ENCODE results near the gene ATXN1.
"Not testable (repeated sequence)": the region's sequence is repeated elsewhere in the genome, so short reads cannot be mapped to it uniquely, and the experiment has no call there.

Gene ATXN1

GRCh38 chr6:16718356-16718755, 42.9 kb downstream of the ATXN1 start:
- DNase-seq: no peak

GRCh38 chr6:16717275-16717942, 43.9 kb downstream of the ATXN1 start:
- DNase-seq: no peak

DNA sequence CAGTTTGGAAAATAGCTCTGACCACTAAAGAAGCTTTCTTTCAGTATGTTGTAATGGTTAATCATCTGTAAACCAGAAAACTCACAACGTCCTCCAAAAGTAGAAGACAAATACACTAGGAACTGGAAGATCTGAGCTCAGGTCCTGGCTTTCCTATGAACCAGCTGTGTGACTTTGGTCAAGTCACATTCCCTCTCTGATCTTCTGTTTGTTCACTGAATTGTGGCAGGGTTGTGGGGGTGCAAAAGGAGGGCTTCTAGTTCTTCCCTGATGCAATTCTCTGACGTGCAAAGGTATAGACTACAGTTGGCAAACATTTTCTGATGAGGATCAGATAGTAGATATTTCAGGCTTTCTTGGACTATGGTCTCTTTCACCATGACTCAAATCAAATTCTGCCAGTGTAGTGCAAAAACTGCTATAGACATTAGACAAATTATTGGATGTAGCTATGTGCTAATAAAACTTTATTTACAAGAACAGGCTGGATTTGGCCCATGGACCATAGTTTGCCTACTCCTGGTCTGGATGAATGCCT, 44.9 kb downstream of the ATXN1 start:
- no peak for DNase-seq

- no peak for DNase-seq
These were observed 47.7 kb downstream of the ATXN1 start for GRCh38 chr6:16713597-16713996.

GRCh38 chr6:16712931-16713484, 48.3 kb downstream of the ATXN1 start:
- no peak for DNase-seq

- no peak for DNase-seq
These were observed 48.9 kb downstream of the ATXN1 start for GRCh38 chr6:16712255-16712930.

GRCh38 chr6:16711546-16712254, 49.6 kb downstream of the ATXN1 start:
- DNase-seq: no peak

DNA sequence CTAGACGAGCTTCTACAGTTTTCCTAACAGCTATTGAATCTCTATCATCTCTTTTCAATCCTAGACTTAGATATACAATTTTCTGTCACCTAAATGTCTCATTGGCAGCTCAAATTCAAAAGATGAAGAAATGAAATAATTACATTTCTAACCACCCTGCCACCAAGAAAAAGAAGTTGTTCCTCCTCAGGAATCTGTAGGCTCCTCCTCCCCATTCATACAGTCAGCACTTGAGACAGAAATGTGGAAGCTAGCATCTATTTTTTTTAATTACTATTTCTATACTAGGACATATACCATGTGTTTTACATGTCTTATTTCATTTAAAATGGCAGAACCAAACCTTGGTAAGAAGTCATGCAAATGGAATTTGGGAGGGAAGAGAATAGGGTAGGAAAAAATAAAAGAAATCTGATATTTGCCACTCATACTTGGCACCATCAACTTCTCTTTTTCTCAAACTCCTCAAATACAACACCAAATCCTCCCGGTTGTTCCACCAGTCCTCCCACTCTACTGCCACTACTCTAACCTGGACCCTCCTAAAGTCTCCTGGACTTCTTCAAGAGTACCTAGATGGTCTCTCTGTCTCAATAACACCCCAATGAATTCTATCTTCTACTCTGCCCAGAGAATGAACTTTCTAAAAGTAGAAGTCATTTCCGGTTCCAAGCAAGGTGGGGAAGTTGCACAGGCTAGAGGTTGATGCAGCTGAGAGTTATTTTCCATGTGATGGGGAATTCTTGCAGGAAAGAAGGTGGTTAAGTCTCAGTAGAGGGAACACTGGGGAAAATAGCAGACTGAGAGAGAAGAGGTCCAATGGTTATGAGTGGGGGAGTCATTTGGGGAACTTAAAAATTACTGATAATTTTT, 54.1 kb downstream of the ATXN1 start:
- no peak for DNase-seq

- DNase-seq: not testable (repeated sequence)
These were observed 54.8 kb downstream of the ATXN1 start for GRCh38 chr6:16706491-16706890.

- no peak for DNase-seq
These were observed 55.2 kb downstream of the ATXN1 start for GRCh38 chr6:16706029-16706428.

DNA sequence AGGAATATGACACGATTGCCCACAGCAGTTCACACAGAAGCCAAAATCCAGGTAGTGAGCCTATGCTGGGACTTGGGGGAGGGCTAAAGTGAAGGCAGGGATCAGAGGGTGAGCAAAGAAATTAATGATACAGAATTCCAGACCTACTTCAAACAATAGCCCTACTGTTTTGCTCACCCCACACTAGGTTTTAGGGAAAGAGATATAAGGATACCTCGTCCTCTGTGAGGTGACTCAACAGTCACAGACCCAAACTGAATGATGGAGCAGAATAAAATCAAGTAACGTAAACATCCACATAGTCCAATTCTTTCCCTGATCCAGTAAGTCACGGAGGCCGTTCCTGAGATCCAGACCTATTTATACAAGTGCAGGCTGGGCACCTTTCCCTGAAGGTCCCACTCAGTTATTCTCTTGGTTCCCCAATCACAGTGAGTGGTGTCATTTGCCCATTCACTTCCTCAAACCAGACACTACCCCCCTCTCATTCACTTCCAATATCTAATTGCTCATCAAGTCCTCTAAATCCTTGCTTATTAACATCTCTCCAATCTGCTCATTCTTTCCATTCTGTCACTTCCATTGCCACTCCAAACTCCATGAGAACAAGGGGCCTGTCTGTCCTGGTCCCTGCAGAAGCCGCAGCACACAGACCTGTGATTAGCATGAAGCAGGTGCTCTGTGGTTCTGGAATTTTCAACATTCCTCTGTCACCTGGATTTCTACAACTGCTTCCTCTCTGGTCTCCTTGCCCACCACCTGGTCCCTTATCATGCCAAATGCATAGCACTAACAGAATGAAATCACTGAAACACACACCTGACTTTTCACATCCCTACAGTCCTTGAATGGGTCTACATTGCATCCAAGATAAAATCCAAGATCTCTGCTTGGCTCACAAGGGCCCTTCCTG, 55.9 kb downstream of the ATXN1 start:
- DNase-seq: no peak

- peak; percentile 73 for DNase-seq
These were observed 56.7 kb downstream of the ATXN1 start for GRCh38 chr6:16704401-16705045.

DNA sequence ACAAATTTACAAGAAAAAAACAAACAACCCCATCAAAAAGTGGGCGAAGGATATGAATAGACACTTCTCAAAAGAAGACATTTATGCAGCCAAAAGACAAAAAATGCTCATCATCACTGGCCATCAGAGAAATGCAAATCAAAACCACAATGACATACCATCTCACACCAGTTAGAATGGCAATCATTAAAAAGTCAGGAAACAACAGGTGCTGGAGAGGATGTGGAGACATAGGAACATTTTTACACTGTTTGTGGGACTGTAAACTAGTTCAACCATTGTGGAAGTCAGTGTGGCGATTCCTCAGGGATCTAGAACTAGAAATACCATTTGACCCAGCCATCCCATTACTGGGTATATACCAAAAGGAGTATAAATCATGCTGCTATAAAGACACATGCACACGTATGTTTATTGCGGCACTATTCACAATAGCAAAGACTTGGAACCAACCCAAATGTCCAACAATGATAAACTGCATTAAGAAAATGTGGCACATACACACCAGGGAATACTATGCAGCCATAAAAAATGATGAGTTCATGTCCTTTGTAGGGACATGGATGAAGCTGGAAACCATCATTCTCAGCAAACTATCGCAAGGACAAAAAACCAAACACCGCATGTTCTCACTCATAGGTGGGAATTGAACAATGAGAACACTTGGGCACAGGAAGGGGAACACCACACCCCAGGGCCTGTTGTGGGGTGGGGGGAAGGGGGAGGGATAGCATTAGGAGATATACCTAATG, 58.5 kb downstream of the ATXN1 start:
- DNase-seq: not testable (repeated sequence)

DNA sequence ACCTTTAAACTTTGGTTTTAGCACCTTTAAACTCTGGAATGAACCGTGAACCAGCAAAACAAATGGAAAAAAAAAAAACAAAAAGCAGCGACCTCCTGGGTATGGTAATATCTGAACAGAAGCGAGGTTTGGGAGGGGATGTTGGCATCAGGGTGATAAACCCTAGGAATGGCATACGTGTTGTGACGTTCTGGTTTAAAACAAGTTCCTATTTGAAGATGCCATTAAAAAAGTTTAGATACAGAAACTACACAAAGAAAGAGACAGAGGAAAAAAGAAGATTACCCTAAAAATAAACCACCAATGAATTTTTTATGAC, 60.4 kb downstream of the ATXN1 start:
- no peak for DNase-seq

- DNase-seq: peak; percentile 72
These were observed 60.9 kb downstream of the ATXN1 start for GRCh38 chr6:16700202-16700915.

DNA sequence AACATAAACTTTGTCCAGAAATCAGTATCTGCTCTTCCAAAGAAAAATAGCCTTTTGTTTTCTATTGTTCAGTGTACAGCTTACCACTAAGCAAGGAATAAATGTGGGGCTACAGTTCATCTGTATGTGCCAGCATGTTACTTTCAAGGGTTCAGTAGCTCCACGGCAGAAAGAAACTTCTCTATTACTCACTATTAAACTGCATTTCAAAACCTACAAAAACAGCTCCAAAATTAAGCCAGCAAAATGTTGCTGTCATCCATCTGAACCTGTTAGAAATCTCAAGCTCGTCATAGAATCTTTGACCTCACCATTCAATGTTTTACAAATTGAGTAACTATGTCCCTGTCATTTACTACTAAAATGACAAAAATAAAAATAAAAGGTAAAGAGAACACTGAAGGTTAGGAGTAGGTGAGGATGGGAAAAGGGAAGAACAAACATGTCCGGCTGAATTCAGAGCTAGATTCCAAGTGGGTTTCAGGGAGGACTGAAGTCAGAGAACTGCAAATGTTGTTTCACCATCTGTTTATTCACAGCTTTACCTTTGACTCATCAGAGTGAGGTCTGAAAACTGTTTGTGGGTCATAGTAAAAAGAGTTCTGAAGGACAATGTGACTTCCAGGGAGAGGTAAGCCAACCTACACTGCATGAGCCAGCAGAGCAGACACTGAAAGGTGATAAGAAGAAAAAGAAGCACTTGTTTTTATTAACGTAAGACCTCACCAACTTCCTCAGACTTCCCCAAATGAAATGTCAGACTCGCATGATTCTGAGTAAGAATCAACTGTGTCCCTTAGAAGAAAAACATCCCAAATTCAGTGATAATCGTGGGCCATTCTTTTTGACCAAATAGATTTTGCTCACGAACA, 62.0 kb downstream of the ATXN1 start:
- DNase-seq: no peak

GRCh38 chr6:16698162-16698533, 63.1 kb downstream of the ATXN1 start:
- DNase-seq: no peak

- no peak for DNase-seq
These were observed 63.7 kb downstream of the ATXN1 start for GRCh38 chr6:16697437-16698161.

All from activated CD8-positive, alpha-beta memory T cell treated with anti-CD3 and anti-CD28 coated beads, Interleukin-2, amount 50 U/mL, for 48 hours (primary cell).